Thyroid gland (tissue), 4 donors: ENCODE data around the gene ALPK3. TPM values are rescaled to one million over a fixed set of nuclear protein-coding genes. Genes with fewer than 3 reads are reported as not detected.
A peak's percentile ranks its signal among the peaks of the same experiment; 100 is the strongest.

Experiments used
- DNase-seq, 2 donors: peaks; one replicate each; pipeline ENCODE4 v3.0.0-alpha.2; 2019
- H3K27ac ChIP-seq, 3 donors: fragments of 200-600 bp; sonication (generic); 1 replicate in 2 of 3; 2 replicates in 1 of 3; pipeline ENCODE4 v1.5.1; 2016 to 2019; ENCODE audit warnings: mild to moderate bottlenecking in 1 of 3, moderate library complexity in 1 of 3
- H3K27me3 ChIP-seq: fragments of 200-600 bp; sonication (generic); one replicate; pipeline ENCODE4 v1.5.1; 2019
- H3K36me3 ChIP-seq, 2 donors: fragments of 200-600 bp; sonication (generic); one replicate each; pipeline ENCODE4 v1.5.1; 2016 to 2019
- H3K4me1 ChIP-seq, 2 donors: fragments of 200-600 bp; sonication (generic); one replicate each; pipeline ENCODE4 v1.5.1; 2017 to 2019
- H3K4me3 ChIP-seq, 3 donors: fragments of 200-600 bp; sonication (generic); replicated peaks in 1 of 3; 1 replicate in 2 of 3; 2 replicates in 1 of 3; pipeline ENCODE4 v1.5.1; 2016; ENCODE audit warnings: mild to moderate bottlenecking in 1 of 3
- H3K9me3 ChIP-seq: fragments of 200-600 bp; sonication (generic); one replicate; pipeline ENCODE4 v1.5.1; 2017
- CTCF ChIP-seq, 6 experiments: fragments of 200-600 bp in 3 of 6; fragments of 450-650 bp in 3 of 6; sonication (generic) in 3 of 6; IDR thresholded peaks; one replicate each; pipeline ENCODE4 v1.5.1; 2016 to 2019; ENCODE audit warnings: antibody characterized with exemption in 6 of 6, mild to moderate bottlenecking in 2 of 6, inconsistent platforms in 1 of 6, moderate library complexity in 1 of 6
- POLR2A ChIP-seq, 2 donors: fragments of 450-650 bp; IDR thresholded peaks; one replicate each; pipeline ENCODE4 v1.6.1; 2017; ENCODE audit warnings: antibody characterized with exemption in 2 of 2, mild to moderate bottlenecking in 2 of 2, moderate library complexity in 1 of 2
- WGBS, 2 donors: methylation state at CpG; one replicate each; pipeline ENCODE4 v1.1.5; 2017; 5-methylcytosine and 5-hydroxymethylcytosine counted together
- intact Hi-C: fragments of 100-400 bp; cut with DNase I; formaldehyde crosslinking; loops from one replicate; pipeline ENCODE4 v1.15.1; 2023
- total RNA-seq, 4 donors: library from RNA; depleted of rRNA; stranded (reverse); fragments of >200 nt; gene quantifications; one replicate each; pipeline ENCODE4 v1.2.3, GENCODE V29; 2016

The ALPK3 gene
- total RNA-seq, 4 donors from 2014 or later, result 5.8 to 10.4 (median 7.4) TPM

DNA sequence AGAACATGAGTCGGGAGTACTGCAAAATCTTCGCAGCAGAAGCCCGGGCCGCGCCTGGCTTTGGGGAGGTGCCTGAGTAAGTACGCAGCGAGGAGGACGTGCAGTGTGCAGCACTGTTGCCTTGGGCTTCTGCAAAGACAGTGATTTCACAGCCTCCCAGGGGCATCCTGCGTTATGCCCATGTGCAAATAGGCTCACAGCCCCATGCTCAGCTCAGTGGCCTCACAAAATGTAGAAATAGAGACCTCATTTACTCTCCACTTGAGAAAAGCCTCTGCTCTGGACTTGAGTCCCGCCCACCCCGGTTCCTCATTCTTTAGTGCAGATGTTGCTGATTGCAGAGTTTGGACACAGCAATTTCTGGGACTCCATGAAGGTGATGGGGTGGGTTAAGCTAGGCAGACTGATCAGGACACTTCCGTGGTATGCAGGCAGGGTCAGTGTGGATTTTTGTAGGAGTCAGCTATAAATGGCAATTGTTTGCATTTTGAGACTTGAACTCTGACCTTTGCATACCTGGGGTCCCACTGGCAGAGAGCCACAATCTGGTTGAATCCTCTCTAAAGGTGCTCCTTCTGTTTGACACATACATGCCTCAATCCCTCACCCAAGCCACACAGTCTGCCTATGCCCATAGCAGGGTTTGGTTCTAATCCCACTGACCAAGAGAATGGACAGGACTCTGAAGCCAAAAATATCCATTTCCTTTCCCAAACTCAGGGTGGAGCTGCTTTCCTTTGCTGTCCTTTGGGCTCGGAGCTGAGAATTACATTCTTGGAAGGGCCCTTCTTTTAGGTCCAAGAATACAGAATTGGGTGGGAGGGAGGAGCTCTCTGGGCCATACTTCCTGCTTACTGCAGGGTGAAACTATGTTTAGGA, 46.6 kb downstream of the ALPK3 start:
- H3K9me3 ChIP-seq, result no peaks in the 10 kb centered on the region
- DNase-seq, result no peak
- H3K27ac ChIP-seq, result no peak overlapping the region
- 69 to 80% methylated on average over 8 to 13 of the region's 13 CpGs for WGBS, 2 donors
- no peaks in the 10 kb centered on the region for H3K36me3 ChIP-seq
- no peaks in the 10 kb centered on the region for H3K4me1 ChIP-seq
- H3K4me3 ChIP-seq, result no peak overlapping the region
- no peak for TF ChIP-seq POLR2A (IDR thresholded peaks at IDR 0.05)
- TF ChIP-seq CTCF (IDR thresholded peaks at IDR 0.05), result peak in 1 of 6 experiments; percentile 10
- H3K27me3 ChIP-seq, result no peaks in the 10 kb centered on the region
- intact Hi-C loops, result no loop called here

DNA sequence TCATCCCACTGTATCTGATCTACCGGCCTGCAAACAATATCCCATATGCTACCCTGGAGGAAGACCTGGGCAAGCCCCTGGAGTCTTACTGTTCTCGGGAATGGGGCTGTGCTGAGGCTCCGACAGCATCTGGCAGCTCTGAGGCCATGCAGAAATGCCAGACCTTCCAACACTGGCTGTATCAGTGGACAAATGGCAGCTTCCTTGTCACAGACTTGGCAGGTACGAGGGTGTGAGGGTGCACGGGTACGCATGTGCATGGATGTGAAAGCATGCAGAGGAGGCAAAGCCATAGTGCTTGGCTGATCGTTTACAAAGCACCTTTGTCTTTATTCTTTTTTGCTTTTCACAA, 47.3 kb downstream of the ALPK3 start:
- Histone ChIP-seq H3K36me3 (no peaks in the 10 kb centered on the region), H3K27me3 (no peaks in the 10 kb centered on the region), H3K9me3 (no peaks in the 10 kb centered on the region), H3K4me1 (no peaks in the 10 kb centered on the region), H3K27ac (no peak overlapping the region), H3K4me3 (no peak overlapping the region)
- TF ChIP-seq POLR2A (IDR thresholded peaks at IDR 0.05) (no peak), CTCF (IDR thresholded peaks at IDR 0.05) (no peak)
- DNase-seq, result no peak
- intact Hi-C loops, result no loop called here
- 80 to 82% methylated on average over 7 of the region's 7 CpGs for WGBS, 2 donors

GRCh38 chr15:84865074-84865569, 48.0 kb downstream of the ALPK3 start:
- no peak for DNase-seq
- H3K27me3 ChIP-seq, result no peaks in the 10 kb centered on the region
- H3K9me3 ChIP-seq, result no peaks in the 10 kb centered on the region
- TF ChIP-seq POLR2A (IDR thresholded peaks at IDR 0.05) (no peak), CTCF (IDR thresholded peaks at IDR 0.05) (no peak)
- whole genome bisulfite sequencing, 2 donors, result 90% methylated on average over 5 of the region's 5 CpGs
- no peak overlapping the region for H3K4me3 ChIP-seq
- H3K27ac ChIP-seq, result no peak overlapping the region
- H3K4me1 ChIP-seq, result no peaks in the 10 kb centered on the region
- H3K36me3 ChIP-seq, result no peaks in the 10 kb centered on the region
- intact Hi-C loops, result no loop called here

DNA sequence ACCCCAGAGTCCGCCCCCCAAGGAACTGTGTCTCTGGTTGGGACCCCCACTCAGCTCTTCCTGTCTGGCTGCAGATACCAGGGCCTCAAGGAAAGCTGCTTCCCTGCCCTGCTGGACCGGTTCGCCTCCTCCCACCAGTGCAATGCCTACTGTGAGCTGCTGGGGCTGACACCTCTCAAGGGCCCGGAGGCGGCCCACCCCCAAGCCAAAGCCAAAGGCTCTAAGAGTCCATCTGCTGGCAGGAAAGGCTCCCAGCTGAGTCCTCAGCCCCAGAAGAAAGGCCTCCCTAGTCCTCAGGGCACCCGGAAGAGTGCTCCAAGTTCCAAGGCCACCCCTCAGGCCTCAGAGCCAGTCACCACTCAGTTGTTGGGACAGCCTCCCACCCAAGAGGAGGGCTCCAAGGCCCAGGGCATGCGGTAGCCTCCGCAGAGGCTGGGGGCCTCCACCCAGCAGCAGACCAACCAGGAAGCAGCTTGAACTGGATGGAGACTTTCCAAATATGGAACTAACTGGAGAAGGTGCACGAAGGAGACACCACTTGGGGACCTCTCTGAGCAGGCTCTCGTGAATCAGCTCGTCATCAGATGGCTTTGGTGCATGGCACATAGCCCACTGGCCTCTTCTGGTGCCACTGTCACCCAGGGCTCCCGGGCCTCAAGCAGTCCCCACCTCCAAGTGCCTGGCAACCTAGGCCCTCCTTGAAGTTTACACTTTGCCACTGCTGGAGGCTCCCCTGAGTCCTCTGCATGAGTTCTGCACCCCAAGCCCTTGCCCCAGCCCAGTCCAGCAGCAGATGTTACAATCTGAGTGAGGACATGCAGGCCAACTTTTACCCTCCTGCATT, 51.1 kb downstream of the ALPK3 start:
- intact Hi-C loops, result no loop called here
- 83 to 93% methylated on average over 8 to 11 of the region's 12 CpGs for WGBS, 2 donors
- Histone ChIP-seq H3K27me3 (no peaks in the 10 kb centered on the region), H3K4me1 (no peaks in the 10 kb centered on the region), H3K4me3 (no peak overlapping the region), H3K36me3 (no peaks in the 10 kb centered on the region), H3K27ac (no peak overlapping the region), H3K9me3 (no peaks in the 10 kb centered on the region)
- DNase-seq, result no peak
- TF ChIP-seq POLR2A (IDR thresholded peaks at IDR 0.05) (no peak), CTCF (IDR thresholded peaks at IDR 0.05) (no peak)
